ENCODE measurements around the gene ANKS1B.

ANKS1B gene

DNA sequence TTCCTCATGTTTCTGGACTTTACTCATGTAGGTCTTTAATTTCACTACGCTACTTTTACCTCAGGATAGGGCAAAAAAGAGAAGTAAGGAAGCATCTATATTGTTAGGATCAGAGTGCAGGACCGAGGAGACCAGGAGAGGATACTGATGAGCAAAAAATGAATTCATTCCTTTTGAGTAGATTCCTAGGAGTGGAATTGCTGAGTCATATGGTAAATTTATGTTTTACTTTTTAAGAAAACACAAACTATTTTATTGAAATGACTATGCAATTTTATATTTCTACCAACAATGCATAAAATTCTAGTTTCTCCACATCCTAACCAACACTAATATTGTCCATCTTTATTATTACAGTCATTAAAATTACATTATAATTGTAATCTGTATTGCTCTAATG is 388.0 kb downstream of the ANKS1B start:
- no peak for TF ChIP-seq GATA2 (IDR thresholded peaks at IDR 0.05; ENCODE audit: low read depth, low read length)
- no peak for TF ChIP-seq GATA3 (IDR thresholded peaks at IDR 0.05; ENCODE audit: low read depth, low read length)

DNA sequence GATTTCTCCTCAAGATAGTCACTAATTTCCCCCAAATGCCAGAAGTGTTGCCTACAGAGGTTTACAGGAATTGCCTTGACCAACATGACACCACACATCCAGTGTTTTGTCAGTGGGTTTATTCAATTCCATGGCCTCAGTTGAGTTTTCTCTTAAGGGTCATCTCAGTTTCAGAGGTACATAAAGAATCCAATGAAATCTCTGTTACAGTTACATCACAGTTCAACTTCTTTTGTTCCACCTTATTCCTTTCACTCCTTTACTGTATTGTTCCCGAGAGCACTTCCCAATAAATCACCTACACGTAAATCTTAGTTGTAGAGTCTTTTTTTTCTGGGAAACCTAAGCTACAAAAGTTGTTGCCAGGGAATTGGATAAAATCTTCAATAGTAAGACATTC is 410.8 kb downstream of the ANKS1B start:
- TF ChIP-seq GATA2 (IDR thresholded peaks at IDR 0.05; ENCODE audit: low read depth, low read length) = no peak
- TF ChIP-seq GATA3 (IDR thresholded peaks at IDR 0.05; ENCODE audit: low read depth, low read length) = no peak

GRCh38 chr12:99567072-99567471 is 417.7 kb downstream of the ANKS1B start:
- TF ChIP-seq GATA3 (IDR thresholded peaks at IDR 0.05; ENCODE audit: low read depth, low read length) = no peak
- TF ChIP-seq GATA2 (IDR thresholded peaks at IDR 0.05; ENCODE audit: low read depth, low read length) = no peak

GRCh38 chr12:99558109-99558508 is 426.6 kb downstream of the ANKS1B start:
- no peak for TF ChIP-seq GATA3 (IDR thresholded peaks at IDR 0.05; ENCODE audit: low read depth, low read length)

- TF ChIP-seq GATA2 (IDR thresholded peaks at IDR 0.05; ENCODE audit: low read depth, low read length) = no peak
- TF ChIP-seq GATA3 (IDR thresholded peaks at IDR 0.05; ENCODE audit: low read depth, low read length) = no peak
Measured at GRCh38 chr12:99553461-99553860, 431.3 kb downstream of the ANKS1B start.

- no peak for TF ChIP-seq GATA3 (IDR thresholded peaks at IDR 0.05; ENCODE audit: low read depth, low read length)
- no peak for TF ChIP-seq GATA2 (IDR thresholded peaks at IDR 0.05; ENCODE audit: low read depth, low read length)
Measured at GRCh38 chr12:99552022-99552421, 432.7 kb downstream of the ANKS1B start.

GRCh38 chr12:99549651-99550050 is 435.1 kb downstream of the ANKS1B start:
- TF ChIP-seq GATA3 (IDR thresholded peaks at IDR 0.05; ENCODE audit: low read depth, low read length) (no peak), GATA2 (IDR thresholded peaks at IDR 0.05; ENCODE audit: low read depth, low read length) (no peak)

GRCh38 chr12:99549196-99549595 is 435.5 kb downstream of the ANKS1B start:
- no peak for TF ChIP-seq GATA2 (IDR thresholded peaks at IDR 0.05; ENCODE audit: low read depth, low read length)
- TF ChIP-seq GATA3 (IDR thresholded peaks at IDR 0.05; ENCODE audit: low read depth, low read length) = no peak

- TF ChIP-seq GATA3 (IDR thresholded peaks at IDR 0.05; ENCODE audit: low read depth, low read length) = no peak
- TF ChIP-seq GATA2 (IDR thresholded peaks at IDR 0.05; ENCODE audit: low read depth, low read length) = no peak
Measured at GRCh38 chr12:99544457-99544856, 440.3 kb downstream of the ANKS1B start.

- TF ChIP-seq GATA3 (IDR thresholded peaks at IDR 0.05; ENCODE audit: low read depth, low read length) (no peak), GATA2 (IDR thresholded peaks at IDR 0.05; ENCODE audit: low read depth, low read length) (no peak)
Measured at GRCh38 chr12:99529966-99530365, 454.8 kb downstream of the ANKS1B start.

GRCh38 chr12:99528478-99528877 is 456.3 kb downstream of the ANKS1B start:
- TF ChIP-seq GATA2 (IDR thresholded peaks at IDR 0.05; ENCODE audit: low read depth, low read length) = no peak
- no peak for TF ChIP-seq GATA3 (IDR thresholded peaks at IDR 0.05; ENCODE audit: low read depth, low read length)

- TF ChIP-seq GATA2 (IDR thresholded peaks at IDR 0.05; ENCODE audit: low read depth, low read length) (no peak), GATA3 (IDR thresholded peaks at IDR 0.05; ENCODE audit: low read depth, low read length) (no peak)
Measured at GRCh38 chr12:99523853-99524252, 460.9 kb downstream of the ANKS1B start.

DNA sequence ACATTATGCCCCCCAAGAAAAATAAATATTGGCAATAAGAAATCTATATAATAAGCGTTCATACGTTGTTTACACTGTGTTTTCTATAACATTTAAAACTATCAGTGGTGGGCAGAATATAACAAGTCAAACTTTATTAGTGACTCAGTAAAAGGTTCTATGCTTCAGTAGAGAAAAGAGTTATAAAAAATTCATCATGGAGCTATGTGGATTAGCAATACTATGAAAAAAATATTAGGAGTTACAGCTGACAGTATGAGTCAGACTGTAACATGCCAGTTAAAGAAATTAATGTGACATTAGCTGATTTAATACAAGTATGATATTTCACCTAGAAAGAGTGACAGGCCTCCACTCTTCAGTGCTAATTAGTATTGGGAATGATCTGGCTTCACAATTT is 462.3 kb downstream of the ANKS1B start:
- no peak for TF ChIP-seq GATA3 (IDR thresholded peaks at IDR 0.05; ENCODE audit: low read depth, low read length)
- TF ChIP-seq GATA2 (IDR thresholded peaks at IDR 0.05; ENCODE audit: low read depth, low read length) = no peak

GRCh38 chr12:99521664-99522063 is 463.1 kb downstream of the ANKS1B start:
- TF ChIP-seq GATA2 (IDR thresholded peaks at IDR 0.05; ENCODE audit: low read depth, low read length) (no peak), GATA3 (IDR thresholded peaks at IDR 0.05; ENCODE audit: low read depth, low read length) (no peak)

GRCh38 chr12:99513066-99513465 is 471.7 kb downstream of the ANKS1B start:
- TF ChIP-seq GATA3 (IDR thresholded peaks at IDR 0.05; ENCODE audit: low read depth, low read length) = no peak
- TF ChIP-seq GATA2 (IDR thresholded peaks at IDR 0.05; ENCODE audit: low read depth, low read length) = no peak

DNA sequence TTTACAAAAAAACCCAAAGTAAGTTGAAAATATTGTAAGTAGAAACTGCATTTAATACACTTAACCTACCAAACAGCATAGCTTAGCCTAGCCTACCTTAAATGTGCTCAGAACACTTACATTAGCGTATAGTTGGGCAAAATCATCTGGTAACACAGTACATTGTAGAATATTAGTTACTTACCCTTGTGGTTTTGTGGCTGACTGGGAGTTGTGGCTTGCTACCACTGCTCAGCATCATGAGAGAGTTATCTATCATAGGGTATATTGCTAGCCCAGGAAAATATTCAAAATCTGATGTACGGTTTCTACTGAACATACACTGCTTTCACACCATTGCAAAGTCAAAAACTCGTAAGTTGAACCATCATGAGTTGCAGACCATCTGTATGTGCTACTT is 478.9 kb downstream of the ANKS1B start:
- TF ChIP-seq GATA3 (IDR thresholded peaks at IDR 0.05; ENCODE audit: low read depth, low read length) (no peak), GATA2 (IDR thresholded peaks at IDR 0.05; ENCODE audit: low read depth, low read length) (no peak)

Measured in SH-SY5Y (cell line).